ENCODE results near the gene ODAD4. TPM values are rescaled to one million over a fixed set of nuclear protein-coding genes. Genes with fewer than 3 reads are reported as not detected.
A peak's percentile ranks its signal among the peaks of the same experiment; 100 is the strongest.
"Not testable (repeated sequence)": the region's sequence is repeated elsewhere in the genome, so short reads cannot be mapped to it uniquely, and the experiment has no call there.

The ODAD4 gene
- total RNA-seq, 2 donors from 2014 or later = 1.1 to 2.2 TPM

- Histone ChIP-seq H3K9me3 (no peaks in the 10 kb centered on the region), H3K4me1 (ENCODE audit: control insufficient read depth in 1 of 2, low read depth in 2 of 2) (peaks cover 3 to 10% of the 10 kb centered on the region in 2 donors), H3K4me3 (no peak overlapping the region), H3K36me3 (peaks cover 36% of the 10 kb centered on the region), H3K27me3 (replicated peaks; ENCODE audit: insufficient read depth) (no peaks in the 10 kb centered on the region), H3K27ac (no peak overlapping the region)
- ATAC-seq (ENCODE audit: insufficient number of reproducible peaks, low FRiP score, low read depth) (no peak), DNase-seq (ENCODE audit: low spot score) (no peak)
- TF ChIP-seq, protein P1, sequence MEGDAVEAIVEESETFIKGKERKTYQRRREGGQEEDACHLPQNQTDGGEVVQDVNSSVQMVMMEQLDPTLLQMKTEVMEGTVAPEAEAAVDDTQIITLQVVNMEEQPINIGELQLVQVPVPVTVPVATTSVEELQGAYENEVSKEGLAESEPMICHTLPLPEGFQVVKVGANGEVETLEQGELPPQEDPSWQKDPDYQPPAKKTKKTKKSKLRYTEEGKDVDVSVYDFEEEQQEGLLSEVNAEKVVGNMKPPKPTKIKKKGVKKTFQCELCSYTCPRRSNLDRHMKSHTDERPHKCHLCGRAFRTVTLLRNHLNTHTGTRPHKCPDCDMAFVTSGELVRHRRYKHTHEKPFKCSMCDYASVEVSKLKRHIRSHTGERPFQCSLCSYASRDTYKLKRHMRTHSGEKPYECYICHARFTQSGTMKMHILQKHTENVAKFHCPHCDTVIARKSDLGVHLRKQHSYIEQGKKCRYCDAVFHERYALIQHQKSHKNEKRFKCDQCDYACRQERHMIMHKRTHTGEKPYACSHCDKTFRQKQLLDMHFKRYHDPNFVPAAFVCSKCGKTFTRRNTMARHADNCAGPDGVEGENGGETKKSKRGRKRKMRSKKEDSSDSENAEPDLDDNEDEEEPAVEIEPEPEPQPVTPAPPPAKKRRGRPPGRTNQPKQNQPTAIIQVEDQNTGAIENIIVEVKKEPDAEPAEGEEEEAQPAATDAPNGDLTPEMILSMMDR (IDR thresholded peaks at IDR 0.05) = no peak
Observed at GRCh38 chr17:42002792-42003301, 72.4 kb downstream of the ODAD4 start.

GRCh38 chr17:42005166-42005565 is 74.7 kb downstream of the ODAD4 start:
- TF ChIP-seq, protein P1 (IDR thresholded peaks at IDR 0.05) = no peak
- peaks cover 22% of the 10 kb centered on the region for H3K36me3 ChIP-seq
- no peak overlapping the region for H3K27ac ChIP-seq
- ATAC-seq (ENCODE audit: insufficient number of reproducible peaks, low FRiP score, low read depth) (no peak), DNase-seq (ENCODE audit: low spot score) (no peak)
- no peaks in the 10 kb centered on the region for H3K9me3 ChIP-seq
- H3K4me3 ChIP-seq = no peak overlapping the region
- H3K27me3 ChIP-seq (replicated peaks; ENCODE audit: insufficient read depth) = no peaks in the 10 kb centered on the region
- peaks cover 3 to 24% of the 10 kb centered on the region in 2 donors for H3K4me1 ChIP-seq (ENCODE audit: control insufficient read depth in 1 of 2, low read depth in 2 of 2)

- TF ChIP-seq, protein P1 (IDR thresholded peaks at IDR 0.05) = no peak
- Histone ChIP-seq H3K36me3 (peaks cover 8% of the 10 kb centered on the region), H3K4me1 (ENCODE audit: control insufficient read depth in 1 of 2, low read depth in 2 of 2) (peaks cover 12 to 61% of the 10 kb centered on the region in 2 donors), H3K9me3 (no peaks in the 10 kb centered on the region), H3K4me3 (no peak overlapping the region), H3K27ac (no peak overlapping the region), H3K27me3 (replicated peaks; ENCODE audit: insufficient read depth) (no peaks in the 10 kb centered on the region)
- ATAC-seq (ENCODE audit: insufficient number of reproducible peaks, low FRiP score, low read depth) (no peak), DNase-seq (ENCODE audit: low spot score) (no peak)
Observed at GRCh38 chr17:42009170-42009569, 78.8 kb downstream of the ODAD4 start.

DNA sequence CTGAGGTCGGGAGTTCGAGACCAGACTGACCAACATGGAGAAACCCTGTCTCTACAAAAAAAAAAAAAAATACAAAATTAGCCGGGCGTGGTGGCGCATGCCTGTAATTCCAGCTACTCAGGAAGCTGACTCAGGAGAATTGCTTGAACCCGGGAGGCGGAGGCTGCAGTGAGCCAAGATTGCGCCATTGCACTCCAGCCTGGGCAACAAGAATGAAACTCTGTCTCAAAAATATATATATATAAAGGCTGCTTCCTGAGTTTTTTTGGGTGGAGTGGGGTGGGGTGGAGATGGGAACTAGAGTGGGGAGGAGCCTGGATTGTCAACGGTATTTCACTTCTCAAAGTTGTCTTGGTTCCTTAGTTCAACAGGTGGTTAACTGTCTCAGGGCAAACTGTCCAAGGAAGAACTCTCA is 79.9 kb downstream of the ODAD4 start:
- ATAC-seq (ENCODE audit: insufficient number of reproducible peaks, low FRiP score, low read depth); DNase-seq (ENCODE audit: low spot score); H3K27me3 ChIP-seq (replicated peaks; ENCODE audit: insufficient read depth); H3K4me3 ChIP-seq; H3K27ac ChIP-seq; H3K9me3 ChIP-seq; H3K36me3 ChIP-seq: not testable (repeated sequence)
- peaks cover 23 to 72% of the 10 kb centered on the region in 2 donors for H3K4me1 ChIP-seq (ENCODE audit: control insufficient read depth in 1 of 2, low read depth in 2 of 2)

GRCh38 chr17:42010898-42011516 is 80.6 kb downstream of the ODAD4 start:
- Histone ChIP-seq H3K27me3 (replicated peaks; ENCODE audit: insufficient read depth) (no peaks in the 10 kb centered on the region), H3K36me3 (peaks cover 8% of the 10 kb centered on the region), H3K4me1 (ENCODE audit: control insufficient read depth in 1 of 2, low read depth in 2 of 2) (peaks cover 31 to 79% of the 10 kb centered on the region in 2 donors), H3K9me3 (no peaks in the 10 kb centered on the region), H3K4me3 (no peak overlapping the region), H3K27ac (no peak overlapping the region)
- no peak for ATAC-seq (ENCODE audit: insufficient number of reproducible peaks, low FRiP score, low read depth)
- TF ChIP-seq, protein P1 (IDR thresholded peaks at IDR 0.05) = no peak
- no peak for DNase-seq (ENCODE audit: low spot score)

GRCh38 chr17:42012363-42012762 is 81.9 kb downstream of the ODAD4 start:
- ATAC-seq (ENCODE audit: insufficient number of reproducible peaks, low FRiP score, low read depth); H3K27ac ChIP-seq; H3K9me3 ChIP-seq; H3K36me3 ChIP-seq; H3K27me3 ChIP-seq (replicated peaks; ENCODE audit: insufficient read depth); DNase-seq (ENCODE audit: low spot score); H3K4me3 ChIP-seq: not testable (repeated sequence)
- peaks cover 31 to 76% of the 10 kb centered on the region in 2 donors for H3K4me1 ChIP-seq (ENCODE audit: control insufficient read depth in 1 of 2, low read depth in 2 of 2)

DNA sequence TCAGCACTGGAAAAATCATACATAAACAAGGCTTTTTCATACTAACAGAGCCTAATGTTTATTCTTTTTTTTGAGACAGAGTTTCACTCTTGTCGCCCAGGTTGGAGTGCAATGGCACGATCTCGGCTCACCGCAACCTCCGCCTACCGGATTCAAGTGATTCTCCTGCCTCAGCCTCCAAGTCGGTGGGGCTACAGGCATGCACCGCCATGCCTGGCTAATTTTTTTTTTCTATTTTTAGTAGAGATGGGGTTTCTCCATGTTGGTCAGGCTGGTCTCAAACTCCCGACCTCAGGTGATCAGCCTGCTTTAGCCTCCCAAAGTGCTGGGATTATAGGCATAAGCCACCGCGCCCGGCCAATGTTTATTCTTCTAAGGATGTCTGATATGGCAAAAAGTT is 83.3 kb downstream of the ODAD4 start:
- H3K27ac ChIP-seq = peak overlapping the region; percentile 8 to 20
- H3K36me3 ChIP-seq; DNase-seq (ENCODE audit: low spot score); H3K4me3 ChIP-seq; H3K9me3 ChIP-seq; H3K27me3 ChIP-seq (replicated peaks; ENCODE audit: insufficient read depth); ATAC-seq (ENCODE audit: insufficient number of reproducible peaks, low FRiP score, low read depth): not testable (repeated sequence)
- peaks cover 29 to 81% of the 10 kb centered on the region in 2 donors for H3K4me1 ChIP-seq (ENCODE audit: control insufficient read depth in 1 of 2, low read depth in 2 of 2)

Measured in thoracic aorta (tissue), 2 donors.